NCI-H1105 treated with DMSO at 0.1 percent for 48 hours (cell line): Measurements from ENCODE around the gene AP4S1.
A peak's percentile ranks its signal among the peaks of the same experiment; 100 is the strongest.
"Not testable (repeated sequence)": the region's sequence is repeated elsewhere in the genome, so short reads cannot be mapped to it uniquely, and the experiment has no call there.

ENCODE experiments used
- DNase-seq: peaks from one replicate; lab custom pipeline; 2025; lab: John Stamatoyannopoulos, UW

AP4S1 gene, protein sequence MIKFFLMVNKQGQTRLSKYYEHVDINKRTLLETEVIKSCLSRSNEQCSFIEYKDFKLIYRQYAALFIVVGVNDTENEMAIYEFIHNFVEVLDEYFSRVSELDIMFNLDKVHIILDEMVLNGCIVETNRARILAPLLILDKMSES

DNA sequence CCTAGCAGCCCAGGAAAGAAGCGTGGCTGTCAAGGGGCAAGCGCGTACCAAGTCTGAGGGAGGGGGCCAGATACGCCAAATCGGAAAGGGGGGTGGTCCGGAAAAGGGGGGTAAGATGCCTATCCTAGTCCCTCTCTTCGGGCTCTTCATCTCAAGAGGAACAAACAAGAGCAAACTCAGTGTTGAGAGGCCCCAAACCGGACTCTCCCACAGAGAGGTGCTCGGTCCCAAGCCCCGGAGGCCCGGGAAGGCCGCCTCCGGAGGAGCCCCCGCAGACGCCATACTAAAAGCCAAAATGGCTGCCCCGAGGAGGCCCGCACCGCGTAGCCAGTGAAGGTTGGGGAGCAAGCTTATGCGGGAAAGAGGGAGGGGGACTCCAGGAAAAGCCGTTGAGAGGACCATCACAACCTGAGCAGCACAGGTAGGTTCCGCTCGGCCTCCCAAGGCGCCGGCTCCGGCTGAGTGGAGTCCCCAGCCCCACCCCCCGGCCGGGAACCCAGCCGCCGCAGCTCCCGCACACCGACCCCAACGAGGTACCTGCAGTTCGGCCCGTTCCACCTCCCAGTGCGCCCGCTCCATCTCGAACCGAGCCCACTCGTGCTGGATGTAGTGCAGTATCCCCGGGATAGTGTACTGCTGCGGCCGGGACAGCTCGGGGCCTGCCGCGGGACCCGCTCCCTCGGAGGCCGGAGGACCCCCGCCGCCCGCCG lies at the start of gene AP4S1:
TSS of gene AP4S1 (plus strand) at position 283 of the 710 bp plus-strand sequence. CDS start 40,548 bp downstream, outside the sequence.
- peak; percentile 29 for DNase-seq

DNA sequence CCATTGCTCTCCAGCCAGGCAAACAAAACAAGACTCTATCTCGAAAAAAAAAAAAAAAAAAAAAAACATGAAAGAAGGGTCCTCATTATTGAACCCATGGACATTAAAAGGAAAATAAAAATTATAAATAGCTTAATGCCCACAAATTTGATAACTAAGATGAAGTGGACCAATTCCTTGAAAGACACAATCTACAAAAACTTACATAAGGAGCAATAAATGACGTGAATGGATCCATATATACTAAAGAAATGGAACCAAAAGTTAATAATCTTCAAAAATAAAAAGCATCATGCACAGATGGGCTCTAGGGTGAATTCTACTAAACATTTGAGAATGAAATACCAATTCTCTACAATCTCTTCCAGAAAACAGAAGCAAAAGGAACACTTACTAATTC lies 47.7 kb upstream of the AP4S1 start:
- DNase-seq, result no peak

DNA sequence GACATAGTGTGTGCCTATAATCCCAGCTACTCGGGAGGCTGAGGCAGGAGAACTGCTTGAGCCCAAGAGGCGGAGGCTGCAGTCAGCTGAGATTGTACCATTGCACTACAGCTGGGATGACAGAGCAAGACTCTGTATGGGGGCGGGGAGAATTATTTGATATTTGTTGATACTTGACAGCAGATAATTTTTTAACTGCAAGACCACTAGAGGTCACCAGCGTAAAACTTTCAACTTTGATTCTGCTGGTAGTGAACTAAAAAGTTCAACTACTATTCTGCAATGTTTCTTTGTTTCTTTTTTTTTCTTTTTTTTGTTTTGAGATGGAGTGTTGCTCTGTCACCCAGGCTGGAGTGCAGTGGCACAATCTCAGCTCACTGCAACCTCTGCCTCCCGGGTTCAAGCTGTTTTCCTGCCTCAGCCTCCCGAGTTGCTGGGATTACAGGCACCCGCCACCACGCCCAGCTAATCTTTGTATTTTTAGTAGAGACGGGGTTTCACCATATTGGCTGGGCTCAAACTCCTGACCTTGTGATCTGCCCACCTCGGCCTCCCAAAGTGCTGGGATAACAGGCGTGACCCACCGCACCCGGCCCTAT lies 45.2 kb upstream of the AP4S1 start:
- peak; percentile 48 for DNase-seq

DNA sequence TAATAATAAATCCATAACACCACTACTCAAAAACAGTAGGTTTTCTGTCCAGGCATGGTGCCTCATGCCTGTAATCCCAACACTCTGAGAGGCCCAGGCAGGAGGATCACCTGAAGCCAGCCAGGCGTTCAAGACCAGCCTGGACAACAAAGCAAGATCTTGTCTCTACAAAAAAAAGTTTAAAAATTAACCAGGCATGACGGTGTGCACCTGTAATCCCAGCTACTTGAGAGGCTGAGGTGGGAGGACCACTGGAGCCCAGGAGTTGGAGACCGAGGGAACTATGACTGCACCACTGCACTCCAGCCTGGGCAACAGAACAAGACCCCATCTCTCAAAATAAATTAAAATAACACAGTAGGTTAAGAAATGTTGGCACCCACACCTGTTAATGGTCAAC lies 44.5 kb upstream of the AP4S1 start:
- DNase-seq, result no peak

DNA sequence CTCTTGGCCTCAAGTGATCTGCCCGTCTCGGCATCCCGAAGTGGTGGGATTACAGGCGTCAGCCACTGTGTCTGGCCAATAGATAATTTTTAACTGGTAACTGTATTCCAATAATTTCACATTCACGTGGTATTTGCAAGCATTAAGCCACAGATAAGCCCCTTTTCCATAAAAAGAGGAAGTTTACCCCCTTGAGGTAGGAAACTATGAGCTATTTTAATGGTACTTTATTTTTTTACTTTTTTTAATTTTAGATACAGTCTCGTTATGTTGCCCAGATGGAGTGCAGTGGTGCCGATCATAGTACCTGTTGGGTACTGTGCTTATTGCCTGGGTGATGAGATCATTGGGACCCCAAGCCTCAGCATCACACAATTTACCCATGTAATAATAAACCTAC lies 42.9 kb upstream of the AP4S1 start:
- DNase-seq, result no peak

DNA sequence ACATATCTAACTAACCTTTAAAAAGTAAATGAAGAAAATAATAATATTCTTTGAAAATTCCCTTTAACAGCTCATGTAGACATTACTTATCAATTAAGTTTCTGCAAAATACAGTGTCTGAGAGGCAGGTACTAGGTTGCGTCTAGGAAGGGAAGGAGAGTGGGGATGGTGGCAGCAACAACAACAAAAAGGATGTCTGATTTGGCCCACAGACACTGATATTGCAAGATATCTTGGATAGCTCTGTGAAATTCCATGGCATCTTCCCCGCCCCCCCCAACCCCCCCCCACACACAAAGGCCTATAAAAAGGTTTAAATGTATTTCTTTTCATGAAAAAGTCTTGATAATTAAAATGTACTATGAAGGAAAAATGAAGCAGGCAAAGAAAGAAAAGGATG lies 41.6 kb upstream of the AP4S1 start:
- no peak for DNase-seq

DNA sequence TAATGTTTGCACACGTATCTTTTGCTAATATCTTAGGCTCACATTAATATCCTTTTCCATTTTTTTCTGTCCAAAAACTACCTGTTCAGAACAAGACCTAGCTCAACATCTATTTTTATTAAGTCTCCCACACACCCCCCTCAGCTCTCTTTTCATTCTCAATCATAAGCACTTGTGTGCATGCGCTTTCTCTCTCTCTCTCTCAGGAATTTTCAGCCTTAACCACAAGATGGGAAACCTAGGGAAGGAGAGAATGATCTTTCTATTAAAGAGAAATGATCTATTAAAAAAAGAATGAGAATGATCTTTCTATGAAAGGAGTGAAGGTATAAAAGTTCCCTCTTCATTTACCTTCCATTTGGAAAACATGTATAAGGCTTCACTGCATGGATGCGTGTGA lies 39.7 kb upstream of the AP4S1 start:
- no peak for DNase-seq

DNA sequence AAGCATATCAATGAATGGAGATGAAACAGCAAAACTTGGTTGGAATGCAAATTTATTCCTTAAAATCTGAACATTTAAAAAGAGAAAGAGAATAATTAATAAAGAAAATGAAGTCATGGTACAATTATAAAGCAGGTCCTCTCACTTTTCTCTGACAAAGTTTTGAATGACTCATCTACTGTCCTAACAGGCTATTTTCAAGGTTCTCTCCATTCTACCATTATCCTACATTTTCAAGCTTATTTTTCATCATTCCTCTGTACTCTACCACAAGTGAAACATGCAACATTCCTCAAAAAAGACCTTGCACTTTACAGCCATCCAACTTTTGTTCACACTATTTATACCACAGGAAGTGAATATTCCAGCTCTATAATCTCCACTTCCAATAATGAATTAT lies 36.9 kb upstream of the AP4S1 start:
- no peak for DNase-seq

DNA sequence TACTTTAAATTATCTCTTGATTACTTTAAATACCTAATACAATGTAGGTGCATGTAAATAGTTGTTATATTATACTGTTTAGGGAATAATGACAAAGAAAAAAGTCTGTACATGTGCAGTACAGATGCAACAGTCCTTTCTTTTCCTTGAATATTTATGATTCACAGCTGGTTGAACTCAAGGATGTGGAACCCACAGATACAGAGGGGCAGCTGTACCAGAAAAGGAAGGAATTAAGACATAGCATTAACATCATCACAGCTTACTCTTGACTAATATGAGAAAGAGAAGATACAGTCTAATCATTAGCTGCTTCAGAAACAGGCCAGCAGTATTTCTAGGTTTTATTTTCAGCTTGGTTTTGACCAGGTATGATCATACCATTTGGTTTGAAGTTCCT lies 34.7 kb upstream of the AP4S1 start:
- no peak for DNase-seq

DNA sequence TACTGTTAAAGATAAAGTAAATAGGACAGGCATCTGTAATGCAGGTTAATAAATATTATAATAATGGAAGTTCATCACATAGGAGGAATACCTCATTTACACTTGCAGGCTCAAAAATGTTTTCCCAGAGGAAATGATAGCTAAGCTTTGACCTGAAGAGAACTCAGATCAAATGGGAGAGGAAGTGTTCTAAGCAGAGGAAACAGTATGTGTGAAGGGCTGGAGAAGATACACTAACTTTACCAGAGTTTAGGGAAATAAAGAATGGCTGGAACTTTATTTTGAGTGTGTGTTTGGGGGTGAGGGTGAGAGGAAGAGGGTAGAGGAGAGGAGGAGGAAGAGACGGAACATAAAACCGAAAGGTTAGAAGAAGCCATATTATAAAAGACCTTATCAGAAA lies 34.0 kb upstream of the AP4S1 start:
- no peak for DNase-seq

DNA sequence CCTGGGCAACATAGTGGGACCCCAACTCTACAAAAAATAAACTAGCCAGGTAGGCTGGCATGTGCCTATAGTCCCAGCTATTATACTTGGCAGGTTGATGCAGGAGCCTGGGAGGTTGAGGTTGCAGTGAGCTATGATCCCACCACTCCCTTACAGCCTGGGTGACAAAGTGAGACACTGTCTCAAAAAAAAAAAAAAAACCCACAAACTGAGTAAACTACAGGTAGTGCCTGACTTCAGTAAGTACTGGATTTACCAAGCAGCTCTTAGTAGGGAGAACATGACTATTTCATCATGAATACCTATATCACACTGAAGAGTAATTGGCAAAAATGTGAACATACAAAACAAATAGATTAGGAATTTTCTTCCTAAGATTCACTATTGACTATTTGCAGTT lies 32.4 kb upstream of the AP4S1 start:
- DNase-seq, result no peak

DNA sequence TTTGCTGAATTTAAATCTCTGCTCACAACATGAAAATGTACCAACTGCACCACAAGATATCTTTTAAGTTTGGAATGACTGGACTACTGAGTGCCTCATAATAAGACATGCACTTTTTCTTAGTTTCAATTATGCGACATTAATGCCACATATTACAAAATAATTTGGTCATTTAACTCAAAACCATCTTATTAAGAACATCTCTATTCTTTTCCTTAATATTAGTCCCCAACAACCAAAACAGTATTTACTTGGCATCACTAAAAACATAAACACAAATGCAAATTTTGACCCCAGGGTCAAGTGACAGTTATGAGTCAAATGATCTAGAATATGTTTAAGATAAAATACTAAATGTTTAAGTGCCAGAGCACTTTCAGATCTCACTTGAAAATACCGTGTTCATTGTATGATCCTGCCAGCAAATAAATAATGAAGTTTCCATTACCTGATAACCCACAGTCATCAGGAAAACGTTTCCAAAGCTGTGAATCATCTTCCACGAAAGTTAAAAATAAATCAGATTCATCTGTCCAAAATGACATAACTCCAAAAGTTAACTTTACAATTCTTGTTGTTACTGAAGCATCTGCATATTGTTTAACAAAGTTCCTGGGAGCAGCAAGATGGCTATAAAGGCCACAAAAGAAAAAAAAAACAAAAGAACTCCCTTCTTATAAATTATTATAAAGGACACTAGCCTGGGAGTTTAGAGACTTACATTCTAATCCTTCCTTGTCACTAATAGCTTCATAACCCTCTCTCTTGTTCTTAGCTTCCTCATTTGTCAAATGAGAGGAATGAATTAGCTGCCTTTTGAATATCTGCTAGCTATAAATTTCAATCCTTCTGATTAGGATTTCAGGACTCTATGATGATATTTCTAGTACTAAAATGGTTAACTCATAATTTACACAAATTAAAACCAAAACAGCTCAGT lies 30.5 kb upstream of the AP4S1 start:
- no peak for DNase-seq

DNA sequence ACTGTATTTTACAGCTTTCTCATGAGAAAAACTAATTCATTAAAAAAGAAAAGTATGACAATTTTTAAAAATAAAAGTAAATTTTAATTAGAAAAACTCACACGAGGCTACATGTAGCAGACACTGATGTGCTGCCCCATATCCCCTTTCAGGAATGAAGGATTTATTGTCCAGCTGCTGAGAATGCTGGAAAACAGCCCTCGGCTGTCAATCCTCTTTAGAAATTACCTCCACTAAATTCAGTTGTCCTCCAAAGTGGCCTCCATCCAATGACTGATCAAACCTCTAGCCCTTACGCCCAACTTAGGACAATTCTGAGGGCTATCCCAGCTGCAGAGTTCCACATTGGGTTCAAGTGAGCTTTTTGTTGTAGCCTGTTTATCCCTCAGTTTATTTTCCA lies 29.8 kb upstream of the AP4S1 start:
- no peak for DNase-seq

DNA sequence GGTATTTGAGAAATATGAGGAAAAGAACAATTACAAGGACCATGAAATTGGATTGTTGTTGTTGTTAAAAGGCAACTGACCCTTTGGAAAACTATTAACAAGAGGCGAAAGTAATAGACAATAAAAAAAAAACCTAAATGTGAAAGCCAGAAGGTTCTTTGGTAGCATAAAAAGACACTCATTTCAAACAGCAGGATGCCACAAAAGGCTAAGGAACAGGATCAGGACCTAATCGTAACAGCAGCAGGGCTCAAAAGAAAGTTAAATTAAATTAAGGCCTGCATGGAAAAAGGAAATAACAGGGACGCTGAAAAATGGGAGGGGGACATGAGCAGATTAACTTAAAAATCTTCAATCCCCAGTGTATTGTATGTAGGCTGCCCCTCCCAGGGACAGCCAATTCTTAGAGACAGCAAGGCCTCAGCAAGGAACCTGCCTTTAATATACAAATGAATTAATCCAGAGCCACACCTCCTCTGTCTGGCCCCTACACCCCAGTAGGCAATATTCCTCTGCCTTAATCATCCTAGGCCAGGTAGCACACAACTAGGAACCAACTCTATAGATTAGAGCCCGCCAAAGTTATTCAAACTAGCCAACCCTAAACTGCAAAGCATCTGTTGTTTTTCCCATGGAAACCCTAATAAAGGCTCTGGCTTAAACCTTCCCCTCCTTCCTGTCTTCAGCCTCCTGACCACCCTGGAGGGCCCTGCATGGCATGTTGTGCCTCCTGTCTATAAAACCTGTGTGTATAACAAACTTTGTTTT lies 28.4 kb upstream of the AP4S1 start:
- no peak for DNase-seq

DNA sequence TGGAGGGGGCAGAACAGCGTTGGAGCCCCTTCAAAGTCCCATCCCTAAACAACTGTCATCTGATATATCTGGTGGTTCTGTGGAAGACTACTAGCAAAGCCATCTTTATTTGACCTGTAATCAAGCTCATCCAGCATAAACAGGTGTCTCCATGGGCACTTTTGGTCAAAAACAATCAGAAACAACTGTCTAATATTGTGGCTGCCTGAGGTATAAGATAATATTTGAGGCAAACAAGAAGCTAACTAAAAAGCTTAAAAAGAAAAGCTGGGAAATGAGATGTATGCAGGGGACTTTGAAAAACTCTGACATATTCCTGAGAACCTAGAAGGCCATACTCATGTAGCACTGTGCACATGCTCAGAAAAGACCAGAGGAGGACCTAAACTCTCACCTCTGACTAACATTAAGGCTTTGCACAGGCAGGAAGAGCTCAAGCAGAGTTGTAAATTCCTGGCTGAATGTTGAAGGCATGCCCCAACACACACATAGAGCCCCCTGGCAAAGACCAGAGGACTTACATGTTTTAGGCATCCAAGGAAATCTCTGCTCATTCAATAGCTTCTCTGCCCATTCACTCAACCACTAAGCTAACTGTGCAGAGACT lies 27.2 kb upstream of the AP4S1 start:
- DNase-seq, result no peak

DNA sequence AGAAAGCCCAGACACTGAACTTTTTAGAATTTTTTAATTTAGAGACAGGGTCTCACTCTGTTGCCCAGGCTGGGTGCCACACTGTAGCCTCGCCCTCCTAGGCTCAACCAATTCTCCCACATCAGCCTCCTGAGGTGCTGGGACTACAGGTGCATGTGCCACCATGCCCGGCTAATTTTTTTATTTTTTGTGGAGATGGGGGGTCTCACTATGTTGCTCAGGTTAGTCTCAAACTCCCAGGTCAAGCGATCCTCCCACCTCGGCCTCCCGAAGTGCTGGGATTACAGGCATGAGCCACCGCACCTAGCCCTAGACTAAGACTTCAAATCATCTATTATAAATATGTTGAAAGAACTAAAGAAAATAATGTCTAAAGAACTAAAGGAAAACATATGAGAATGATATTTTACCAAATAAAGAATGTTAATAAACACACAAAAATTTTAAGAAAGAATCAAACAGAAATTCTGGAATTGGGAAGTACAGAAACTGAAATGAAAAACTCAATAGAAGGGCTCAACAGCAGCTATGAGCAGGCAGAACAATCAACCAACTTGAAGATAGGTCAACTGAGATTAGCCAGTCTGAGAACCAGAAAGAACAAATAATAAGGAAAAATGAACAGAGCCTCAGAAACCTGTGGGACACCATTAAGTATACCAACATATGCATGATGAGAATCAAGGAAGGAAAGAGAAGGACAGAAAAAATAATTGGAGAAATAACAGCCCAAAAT lies 26.2 kb upstream of the AP4S1 start:
- no peak for DNase-seq

DNA sequence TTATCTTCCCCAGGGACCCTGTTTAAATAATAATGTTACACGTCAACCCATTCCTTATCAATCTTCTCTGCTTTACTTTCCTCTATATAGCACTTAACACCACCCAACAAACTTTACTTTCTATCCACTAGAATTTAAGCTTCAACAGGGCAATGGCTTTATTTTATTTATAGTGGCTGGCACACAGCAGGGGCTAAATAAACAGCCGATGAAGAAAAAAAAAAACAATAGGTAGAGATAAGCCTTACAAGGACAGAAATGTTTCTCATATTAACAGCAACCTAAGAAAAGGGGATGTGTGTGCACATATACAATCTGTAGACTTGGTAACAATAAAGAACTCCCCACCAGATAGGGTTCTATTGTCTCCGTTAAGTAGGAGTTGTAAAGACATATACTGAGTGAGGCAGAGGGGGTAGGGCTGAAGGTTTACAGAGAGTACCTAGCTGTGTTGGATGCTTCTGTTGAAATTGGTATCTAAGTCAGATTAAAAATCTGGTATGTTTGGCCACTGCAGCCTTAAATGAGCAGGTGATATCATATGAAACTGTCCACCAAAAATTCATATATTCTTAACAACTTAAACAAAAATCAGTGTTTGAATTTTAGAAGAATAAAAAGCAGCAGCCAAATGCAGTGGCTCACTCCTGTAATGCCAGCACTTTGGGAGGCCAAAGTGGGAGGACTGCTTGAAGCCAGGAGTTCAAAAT lies 24.7 kb upstream of the AP4S1 start:
- no peak for DNase-seq

DNA sequence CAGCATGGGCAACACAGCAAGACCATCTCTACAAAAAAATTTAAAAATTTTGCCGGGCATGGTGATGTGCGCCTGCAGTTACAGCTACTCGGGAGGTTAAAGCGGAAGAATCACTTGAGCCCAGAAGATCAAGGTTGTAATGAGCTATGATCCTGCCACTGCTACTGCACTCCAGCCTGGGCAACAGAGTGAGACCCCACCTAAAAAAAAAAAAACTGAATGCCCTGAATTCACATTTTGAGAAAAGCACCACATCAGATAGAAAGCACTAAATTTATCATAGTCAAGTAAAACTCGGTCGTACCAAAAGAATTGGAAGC lies 24.1 kb upstream of the AP4S1 start:
- no peak for DNase-seq

DNA sequence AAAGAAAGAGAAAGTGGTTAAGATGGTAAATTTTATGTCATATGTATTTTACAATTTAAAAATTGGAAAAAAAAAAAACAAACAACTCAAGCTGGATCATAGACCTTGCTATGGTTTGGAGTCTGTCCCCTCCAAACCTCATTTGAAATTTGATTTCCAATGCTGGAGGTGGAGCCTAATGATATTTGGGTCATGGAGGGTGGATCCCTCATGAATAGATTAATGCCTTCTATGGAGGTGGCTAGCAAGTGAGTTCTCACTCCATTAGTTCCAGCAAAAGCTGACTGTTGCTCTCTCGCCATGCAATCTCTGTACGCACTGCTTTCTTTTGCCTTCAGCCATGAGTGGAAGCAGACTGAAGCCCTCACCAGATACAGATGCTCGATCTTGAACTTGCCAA lies 22.2 kb upstream of the AP4S1 start:
- DNase-seq, result no peak

DNA sequence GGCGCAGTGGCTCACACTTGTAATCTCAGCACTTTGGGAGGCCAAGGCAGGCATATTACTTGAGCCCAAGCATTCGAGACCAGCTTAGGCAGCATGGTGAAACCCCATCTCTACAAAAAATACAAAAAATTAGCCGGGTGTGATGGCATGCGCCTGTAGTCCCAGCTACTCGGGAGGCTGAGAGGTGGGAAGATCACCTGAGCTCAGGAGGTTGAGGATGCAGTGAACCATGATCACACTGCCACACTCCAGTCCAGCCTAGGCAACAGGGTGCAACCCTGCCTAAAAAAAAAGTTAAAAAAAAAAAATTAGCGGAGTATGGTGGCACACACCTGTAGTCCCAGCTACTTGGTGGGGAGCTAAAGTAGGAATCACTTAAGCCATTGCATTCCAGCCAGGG lies 21.4 kb upstream of the AP4S1 start:
- not testable (repeated sequence) for DNase-seq
